Heart right ventricle (tissue), 16 donors: ENCODE results near the gene DKK3. TPM values are rescaled to one million over a fixed set of nuclear protein-coding genes. Genes with fewer than 3 reads are reported as not detected.
A peak's percentile ranks its signal among the peaks of the same experiment; 100 is the strongest.

Experiments used
- ATAC-seq, 8 donors: fragments of 200-7000 bp; cut with Tn5 transposase; one replicate each; pipeline ENCODE4 v1.9.1; 2020; ENCODE audit warnings: mild to moderate bottlenecking in 8 of 8, moderate library complexity in 8 of 8, moderate number of reproducible peaks in 1 of 8
- DNase-seq, 2 donors: peaks; one replicate each; pipeline ENCODE4 v3.0.0-alpha.2; 2020
- H3K27ac ChIP-seq, 10 donors: fragments of 200-600 bp; sonication (generic) in 2 of 10; one replicate each; pipeline versions ENCODE4 v1.5.0 to v1.8.0; 2020 to 2022; ENCODE audit warnings: mild to moderate bottlenecking in 3 of 10
- H3K27me3 ChIP-seq, 7 donors: fragments of 200-600 bp; one replicate each; pipeline ENCODE4 v1.8.0; 2021 to 2022; ENCODE audit warnings: mild to moderate bottlenecking in 2 of 7
- H3K36me3 ChIP-seq, 9 donors: fragments of 200-600 bp; sonication (generic) in 1 of 9; one replicate each; pipeline versions ENCODE4 v1.5.0 to v1.8.0; 2020 to 2022; ENCODE audit warnings: mild to moderate bottlenecking in 2 of 9
- H3K4me1 ChIP-seq, 9 donors: fragments of 200-600 bp; sonication (generic) in 1 of 9; one replicate each; pipeline versions ENCODE4 v1.5.0 to v1.8.0; 2020 to 2022; ENCODE audit warnings: mild to moderate bottlenecking in 4 of 9
- H3K4me3 ChIP-seq, 10 donors: fragments of 200-600 bp; sonication (generic) in 2 of 10; one replicate each; pipeline versions ENCODE4 v1.5.0 to v1.8.0; 2020 to 2022; ENCODE audit warnings: mild to moderate bottlenecking in 7 of 10, moderate library complexity in 2 of 10
- H3K9me3 ChIP-seq, 11 donors: fragments of 200-600 bp in 10 of 11; sonication (generic) in 2 of 11; one replicate each; pipeline versions ENCODE4 v1.5.0 to v1.8.0; 2013 to 2022; ENCODE audit warnings: mild to moderate bottlenecking in 2 of 11, control low read depth in 1 of 11, moderate library complexity in 1 of 11
- CTCF ChIP-seq, 9 donors: fragments of 200-600 bp; sonication (generic) in 2 of 9; IDR thresholded peaks; one replicate each; pipeline versions ENCODE4 v1.5.0 to v1.8.0; 2021 to 2022; ENCODE audit warnings: antibody characterized with exemption in 9 of 9, mild to moderate bottlenecking in 5 of 9, moderate library complexity in 1 of 9
- WGBS, 2 donors: extraction: QIAGEN DNeasy Blood & Tissue Kit; methylation state at CpG; one replicate each; pipeline ENCODE4 v1.1.7; 2013; ENCODE audit warnings: inconsistent platforms in 1 of 2; 5-methylcytosine and 5-hydroxymethylcytosine counted together
- intact Hi-C, 10 donors: fragments of 100-400 bp; cut with DNase I; formaldehyde crosslinking; loops; one replicate each; pipeline versions ENCODE4 v1.11.1 to v1.14.2; 2022
- polyA plus RNA-seq, 2 donors: library from polyadenylated mRNA; stranded (reverse); fragments of 200-250 nt; gene quantifications; one replicate each; pipeline ENCODE4 v1.2.3, GENCODE V29; 2013
- total RNA-seq, 10 donors: library from RNA; stranded (reverse); fragmentation: NEBNext Ultra II Directional in 3 of 10; extraction: Animal tissue kit (Norgen Biotek cat#: 25700) in 3 of 10; gene quantifications; one replicate each; pipeline versions ENCODE4 v1.2.1 to v1.2.4, GENCODE V29; 2021 to 2023
- donor health status: Arrhythmogenic right ventricular cardiomyopathy.
- donor health status: ischemic (EF 13 %, LVEDD 7.1; RV severe dilation, severe dysfunction).
- donor health status: healthy with polysubstance abuse.
- donor health status: DM: no; HTN: yes; CAD: no.
- donor health status: DM: no; HTN: no; CAD: no.
- donor health status: ischemic (EF 25% LVEDD 6.9; RV normal size, moderate dysfunction).
- donor health status: ischemic (EF 25% LVEDD 5.7; RV mildly dilated, moderate dysfunction).
- donor health status: healthy.
- donor health status: DM: yes; HTN: yes; CAD: no.
- donor health status: Ischemic cardiomyopathy.
- donor health status: ischemic (EF 35%, LVEDD 5.7; RV mildly dilated, moderate dysfunction).
- donor health status: nonischemic (EF 11% LVEDD 7.7; RV severe dilation, severe dysfunction).
- donor health status: DM: yes; HTN: yes; CAD: no.
- donor health status: PGD.
- donor health status: ischemic (EF 29% LVEDD 5.4; RV normal size, mild dysfunction).
- donor health status: nonischemic (EF 23%, LVEDD 6.1; RV moderate dilation, normal function).

The DKK3 gene
- total and polyA plus RNA-seq, 12 donors, result 113 to 1,034 (median 601) TPM

- Histone ChIP-seq H3K4me1 (peaks cover 27 to 88% (median 66%) of the 10 kb centered on the region in 9 donors), H3K27ac (peak overlapping the region in 7 of 10 donors; percentile 50 to 79 (median 71)), H3K4me3 (no peak overlapping the region), H3K36me3 (peaks cover 0 to 31% (median 0%) of the 10 kb centered on the region in 9 donors), H3K9me3 (no peaks in the 10 kb centered on the region), H3K27me3 (no peaks in the 10 kb centered on the region)
- peak in 4 of 8 donors; percentile 9 to 30 (median 14) for ATAC-seq
- intact Hi-C loops, result loop anchor here in 5 of 10 donors (5.0 to 10.0 kb wide), 4 partner anchors 38 to 73 kb away; partner anchors contain the start of gene DKK3 (in 1 of the 5)
- 72 to 77% methylated on average over 19 of the region's 19 CpGs for WGBS, 2 donors
- no peak for TF ChIP-seq CTCF (IDR thresholded peaks at IDR 0.05)
- peak in 1 of 2 donors; percentile 18 for DNase-seq
Measured at GRCh38 chr11:11969380-11970215, 38.8 kb downstream of the DKK3 start.

GRCh38 chr11:11968511-11969280, 39.7 kb downstream of the DKK3 start:
- intact Hi-C loops, result loop anchor here in 2 of 10 donors (5.0 kb wide), 2 partner anchors 39 to 74 kb away; partner anchors contain the start of gene DKK3 (in 1 of the 2)
- Histone ChIP-seq H3K9me3 (no peaks in the 10 kb centered on the region), H3K4me3 (no peak overlapping the region), H3K36me3 (peaks cover 0 to 38% (median 0%) of the 10 kb centered on the region in 9 donors), H3K27me3 (no peaks in the 10 kb centered on the region), H3K27ac (peak overlapping the region in 8 of 10 donors; percentile 48 to 79 (median 71)), H3K4me1 (peaks cover 18 to 88% (median 66%) of the 10 kb centered on the region in 9 donors)
- TF ChIP-seq CTCF (IDR thresholded peaks at IDR 0.05), result no peak
- 78 to 79% methylated on average over 11 of the region's 11 CpGs for WGBS, 2 donors
- DNase-seq (no peak), ATAC-seq (peak in 2 of 8 donors; percentile 12 to 35)

GRCh38 chr11:11967669-11968510, 40.5 kb downstream of the DKK3 start:
- no peak for ATAC-seq
- no peak for DNase-seq
- intact Hi-C loops, result loop anchor here in 2 of 10 donors (5.0 kb wide), 2 partner anchors 39 to 74 kb away; partner anchors contain the start of gene DKK3 (in 1 of the 2)
- no peak for TF ChIP-seq CTCF (IDR thresholded peaks at IDR 0.05)
- Histone ChIP-seq H3K9me3 (no peaks in the 10 kb centered on the region), H3K4me1 (peaks cover 10 to 87% (median 62%) of the 10 kb centered on the region in 9 donors), H3K27ac (peak overlapping the region in 7 of 10 donors; percentile 48 to 79 (median 71)), H3K36me3 (peaks cover 0 to 42% (median 0%) of the 10 kb centered on the region in 9 donors), H3K4me3 (no peak overlapping the region), H3K27me3 (no peaks in the 10 kb centered on the region)
- 91 to 93% methylated on average over 11 of the region's 11 CpGs for WGBS, 2 donors
